GM23338 (cell line): ENCODE data around the gene EIF4G3. TPM values are rescaled to one million over a fixed set of nuclear protein-coding genes. Genes with fewer than 3 reads are reported as not detected.
A peak's percentile ranks its signal among the peaks of the same experiment; 100 is the strongest.

Source experiments
- ATAC-seq: fragments of 200-7000 bp; cut with Tn5 transposase; 3 replicates; pipeline ENCODE4 v1.9.1; 2020
- DNase-seq: peaks from one replicate; pipeline ENCODE4 v3.0.0-alpha.2; 2015; ENCODE audit warnings: low spot score
- H2AFZ ChIP-seq: fragments of 200-600 bp; sonication (generic); 2 replicates; pipeline ENCODE4 v1.8.0; 2016; ENCODE audit warnings: antibody characterized with exemption, mild to moderate bottlenecking, moderate library complexity
- H3F3A ChIP-seq: fragments of 200-600 bp; sonication (generic); replicated peaks from 2 replicates; pipeline ENCODE4 v1.8.0; 2017; ENCODE audit warnings: antibody characterized with exemption, mixed run types, low read depth
- H3K27ac ChIP-seq: fragments of 200-600 bp; sonication (generic); 2 replicates; pipeline ENCODE4 v1.6.1; 2016; ENCODE audit warnings: low read depth
- H3K27me3 ChIP-seq: fragments of 200-600 bp; sonication (generic); 2 replicates; pipeline ENCODE4 v1.8.0; 2016; ENCODE audit warnings: mild to moderate bottlenecking, mixed run types, moderate library complexity; ENCODE audit not compliant: insufficient read depth
- H3K36me3 ChIP-seq: fragments of 200-600 bp; sonication (generic); 2 replicates; pipeline ENCODE4 v1.8.0; 2016; ENCODE audit warnings: mild to moderate bottlenecking; ENCODE audit not compliant: insufficient read depth
- H3K4me1 ChIP-seq: fragments of 200-600 bp; sonication (generic); 2 replicates; pipeline ENCODE4 v1.8.0; 2016; ENCODE audit warnings: mild to moderate bottlenecking, moderate library complexity; ENCODE audit not compliant: insufficient read depth
- H3K4me2 ChIP-seq: fragments of 200-600 bp; sonication (generic); 2 replicates; pipeline ENCODE4 v1.7.1; 2017; ENCODE audit warnings: mixed run types
- H3K4me3 ChIP-seq: fragments of 200-600 bp; sonication (generic); 2 replicates; pipeline ENCODE4 v1.6.1; 2016; ENCODE audit warnings: mixed run types
- H3K79me2 ChIP-seq: fragments of 200-600 bp; sonication (generic); replicated peaks from 2 replicates; pipeline ENCODE4 v1.8.0; 2017; ENCODE audit warnings: mild to moderate bottlenecking; ENCODE audit not compliant: insufficient read depth
- H3K9me2 ChIP-seq: fragments of 200-600 bp; sonication (generic); 2 replicates; pipeline ENCODE4 v1.8.0; 2017; ENCODE audit not compliant: insufficient read depth
- H4K20me1 ChIP-seq: fragments of 200-600 bp; sonication (generic); replicated peaks from 2 replicates; pipeline ENCODE4 v1.8.0; 2017; ENCODE audit warnings: mild to moderate bottlenecking; ENCODE audit not compliant: insufficient read depth
- H3K27ac Mint-ChIP-seq: 2 replicates; pipeline ENCODE4 v1.8.0; 2020; ENCODE audit warnings: inconsistent platforms, mild to moderate bottlenecking, moderate library complexity, mixed read lengths
- H3K27me3 Mint-ChIP-seq: 3 replicates; pipeline ENCODE4 v1.8.0; 2022; ENCODE audit warnings: low read depth, mild to moderate bottlenecking, moderate library complexity, mixed read lengths, inconsistent platforms; ENCODE audit not compliant: insufficient read depth, poor library complexity
- H3K36me3 Mint-ChIP-seq: 3 replicates; pipeline ENCODE4 v1.8.0; 2021; ENCODE audit warnings: low read depth, mild to moderate bottlenecking, inconsistent platforms, moderate library complexity, mixed read lengths
- H3K4me1 Mint-ChIP-seq: 3 replicates; pipeline ENCODE4 v1.8.0; 2020; ENCODE audit warnings: mild to moderate bottlenecking, inconsistent platforms, mixed read lengths
- H3K4me3 Mint-ChIP-seq: 3 replicates; pipeline ENCODE4 v1.8.0; 2021; ENCODE audit warnings: moderate library complexity, mild to moderate bottlenecking, inconsistent platforms, mixed read lengths
- H3K9me3 Mint-ChIP-seq: 3 replicates; pipeline ENCODE4 v1.8.0; 2020; ENCODE audit warnings: moderate library complexity, mild to moderate bottlenecking, inconsistent platforms, mixed read lengths
- CREB1 ChIP-seq: fragments of 250-450 bp; sonication (Bioruptor Pico); IDR thresholded peaks from 2 replicates; pipeline ENCODE4 v1.5.0; 2020; ENCODE audit warnings: low read depth, mild to moderate bottlenecking, moderate library complexity
- CTCF ChIP-seq, 2 experiments: fragments of 200-600 bp in 1 of 2; sonication (generic) in 1 of 2; conservative IDR thresholded peaks; 2 replicates each; pipeline versions ENCODE4 v1.5.1 to v1.6.1; 2016 to 2017; ENCODE audit warnings: antibody characterized with exemption in 2 of 2, low read depth in 2 of 2, mild to moderate bottlenecking in 2 of 2, moderate library complexity in 1 of 2
- ETS1 ChIP-seq: IDR thresholded peaks from 2 replicates; pipeline ENCODE4 v1.6.1; 2016; ENCODE audit warnings: antibody characterized with exemption
- EZH2 ChIP-seq: fragments of 200-600 bp; sonication (generic); IDR thresholded peaks from one replicate; pipeline ENCODE4 v1.8.0; 2017; ENCODE audit warnings: antibody characterized with exemption, mild to moderate bottlenecking, low read depth; ENCODE audit not compliant: unreplicated experiment
- EZH2phosphoT487 ChIP-seq: fragments of 200-600 bp; sonication (generic); IDR thresholded peaks from one replicate; pipeline ENCODE4 v1.8.1; 2018; ENCODE audit warnings: antibody characterized with exemption; ENCODE audit not compliant: unreplicated experiment
- JUNB ChIP-seq: IDR thresholded peaks from one replicate; pipeline ENCODE4 v1.6.1; 2016; ENCODE audit warnings: antibody characterized with exemption; ENCODE audit not compliant: unreplicated experiment
- NANOG ChIP-seq: IDR thresholded peaks from 2 replicates; pipeline ENCODE4 v1.6.1; 2016; ENCODE audit warnings: antibody characterized with exemption, borderline replicate concordance
- POLR2AphosphoS5 ChIP-seq: IDR thresholded peaks from 2 replicates; pipeline ENCODE4 v1.6.1; 2016; ENCODE audit warnings: antibody characterized with exemption, low read depth
- REST ChIP-seq: IDR thresholded peaks from one replicate; pipeline ENCODE4 v1.6.1; 2018; ENCODE audit warnings: antibody characterized with exemption; ENCODE audit not compliant: unreplicated experiment
- STAT1 ChIP-seq: IDR thresholded peaks from one replicate; pipeline ENCODE4 v1.6.1; 2016; ENCODE audit warnings: antibody characterized with exemption; ENCODE audit not compliant: unreplicated experiment
- ZNF114 ChIP-seq: fragments of 250-450 bp; sonication (Bioruptor Pico); IDR thresholded peaks from 2 replicates; pipeline ENCODE4 v1.5.0; 2020; ENCODE audit warnings: mild to moderate bottlenecking, moderate library complexity
- ZNF331 ChIP-seq: fragments of 250-450 bp; sonication (Bioruptor Pico); IDR thresholded peaks from 2 replicates; pipeline ENCODE4 v1.5.0; 2020; ENCODE audit warnings: low read depth, mild to moderate bottlenecking, moderate library complexity
- ZNF462 ChIP-seq: fragments of 250-450 bp; sonication (Bioruptor Pico); IDR thresholded peaks from 2 replicates; pipeline ENCODE4 v1.5.0; 2020; ENCODE audit warnings: mild to moderate bottlenecking, moderate library complexity
- polyA plus RNA-seq: library from polyadenylated mRNA; unstranded; fragments of >200 nt; fragmentation: Nextera tagmentation; extraction: Ambion mirVana; gene quantifications from 2 replicates; pipeline ENCODE4 v1.2.1, GENCODE V29; 2016
- total RNA-seq: library from RNA; depleted of rRNA; stranded (reverse); fragments of >200 nt; shearing (Covaris generic); gene quantifications from 2 replicates; pipeline ENCODE4 v1.2.3, GENCODE V29; 2014

The EIF4G3 gene
- total and polyA plus RNA-seq, 2 experiments from 2014 or later, result 37.9 to 68.1 TPM

GRCh38 chr1:21175670-21176581 lies 771 bp downstream of the EIF4G3 start:
- TF ChIP-seq EZH2phosphoT487 (no peak), NANOG (no peak), CTCF (conservative IDR thresholded peaks at IDR 0.05; ENCODE audit: low read depth in 2 of 2) (no peak), JUNB (no peak), STAT1 (no peak), CREB1 (CRISPR knock-in tag) (no peak), REST (no peak), ZNF462 (CRISPR knock-in tag) (no peak), EZH2 (no peak), ETS1 (no peak), POLR2AphosphoS5 (no peak), ZNF331 (CRISPR knock-in tag) (no peak), ZNF114 (CRISPR knock-in tag) (no peak)
- Mint-ChIP-seq H3K27me3 (peaks cover 17% of the 10 kb centered on the region), H3K36me3 (peaks cover 16% of the 10 kb centered on the region), H3K9me3 (no peaks in the 10 kb centered on the region), H3K4me3 (peak overlapping the region; percentile 83), H3K4me1 (peaks cover 18% of the 10 kb centered on the region), H3K27ac (peak overlapping the region; percentile 37)
- Histone ChIP-seq H3F3A (0 out of 2 replicates have a peak, but pooled peaks cover 3% of the 10 kb centered on the region), H3K27me3 (peaks cover 12% of the 10 kb centered on the region; the same call in 1 of the 2 replicates), H3K27ac (0 out of 2 replicates have a peak overlapping the region, but pooled peaks have one; percentile 7), H3K4me1 (peaks cover 18% of the 10 kb centered on the region), H3K36me3 (peaks cover 4% of the 10 kb centered on the region; the same call in 1 of the 2 replicates), H2AFZ (no peak overlapping the region), H3K4me2 (peak overlapping the region; percentile 92), H3K9me2 (no peaks in the 10 kb centered on the region), H3K79me2 (peaks cover 51% of the 10 kb centered on the region), H3K4me3 (peak overlapping the region; percentile 96), H4K20me1 (peaks cover 31% of the 10 kb centered on the region)
- DNase-seq (peak; percentile 58), ATAC-seq (peak; percentile 49)
